NCI-H1436 (cell line): ENCODE measurements around the gene PUM1.
"Not testable (repeated sequence)": the region's sequence is repeated elsewhere in the genome, so short reads cannot be mapped to it uniquely, and the experiment has no call there.

Source experiments
- DNase-seq: peaks from one replicate; lab custom pipeline; 2025; lab: John Stamatoyannopoulos, UW

The PUM1 gene

GRCh38 chr1:30995990-30996612 lies 69.4 kb downstream of the PUM1 start:
- no peak for DNase-seq

DNA sequence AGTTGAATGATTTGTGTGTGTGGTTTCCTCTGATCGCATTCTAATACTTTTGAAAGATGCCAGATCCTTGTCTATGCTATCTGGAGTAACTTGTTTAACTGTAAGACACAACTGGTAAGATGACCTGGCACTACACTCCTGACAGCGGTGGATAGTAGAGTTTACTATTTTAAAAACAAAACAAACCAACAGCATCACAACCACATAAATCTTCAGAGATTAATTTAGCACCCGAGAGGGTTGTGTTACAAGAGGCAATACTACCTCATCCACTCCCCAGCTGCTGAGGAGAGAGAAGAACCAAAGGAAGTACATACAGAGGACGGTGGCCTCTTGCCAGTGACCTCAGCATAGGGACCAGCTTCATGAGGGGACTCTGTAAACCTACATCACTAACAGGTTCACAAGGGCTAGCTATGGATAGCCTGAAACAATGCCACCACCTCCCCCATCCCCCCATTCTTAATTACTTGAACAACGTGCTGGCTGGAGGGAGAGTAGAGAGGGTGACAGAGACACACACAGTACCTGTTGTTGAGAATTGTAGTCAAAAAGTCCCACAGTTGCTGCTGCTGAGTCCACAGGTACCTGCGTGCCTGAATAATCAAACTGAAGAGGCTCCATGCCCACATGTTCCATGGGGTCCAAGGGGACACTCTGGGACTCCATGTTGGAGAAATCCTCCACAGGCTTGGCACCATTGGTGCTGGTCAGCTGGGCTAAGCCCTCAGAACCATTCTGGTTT lies 73.5 kb downstream of the PUM1 start:
- DNase-seq: no peak

DNA sequence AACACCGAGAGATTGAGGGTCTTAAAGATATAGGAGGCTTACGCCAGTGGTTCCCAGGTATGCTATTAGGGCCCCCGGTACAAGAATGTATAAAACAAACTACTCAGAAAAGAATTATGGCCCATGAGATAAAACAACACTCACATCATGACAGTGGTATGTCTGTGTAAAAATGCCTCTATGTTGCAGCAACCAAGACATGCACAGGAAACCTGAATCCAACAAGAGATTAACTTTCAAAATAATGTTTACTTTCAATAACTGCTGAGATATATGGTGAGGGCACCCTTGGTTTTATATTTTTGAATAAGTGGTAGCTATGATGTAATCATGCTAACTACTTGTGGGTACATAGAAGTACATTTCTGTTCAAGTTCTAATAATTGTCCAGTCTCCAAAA lies 74.9 kb downstream of the PUM1 start:
- DNase-seq: no peak

- no peak for DNase-seq
Measured at GRCh38 chr1:30988045-30988444, 77.5 kb downstream of the PUM1 start.

GRCh38 chr1:30986755-30987154 lies 78.8 kb downstream of the PUM1 start:
- no peak for DNase-seq

DNA sequence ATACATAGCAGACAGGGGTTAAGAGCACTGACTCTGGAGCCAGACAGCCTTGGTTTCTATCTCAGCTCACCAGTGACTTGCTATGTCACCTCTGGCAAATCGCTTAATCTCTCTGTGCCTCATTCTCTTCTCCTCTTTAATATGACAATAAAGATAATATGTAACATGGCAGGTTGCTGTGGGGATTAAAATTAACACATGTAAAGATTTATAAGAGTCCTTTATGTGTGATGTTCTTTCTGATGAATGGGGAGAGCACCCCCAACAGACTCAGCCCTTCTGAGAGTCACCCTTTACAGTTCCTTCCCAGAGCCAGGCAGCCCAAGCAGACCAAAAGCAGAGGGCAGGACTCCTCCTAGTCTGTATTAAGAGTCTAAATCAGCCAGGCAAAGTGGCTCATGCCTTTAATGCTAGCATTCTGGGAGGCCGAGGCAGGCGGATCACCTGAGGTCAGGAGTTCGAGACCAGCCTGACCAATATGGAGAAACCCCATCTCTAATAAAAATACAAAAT lies 80.5 kb downstream of the PUM1 start:
- no peak for DNase-seq

GRCh38 chr1:30984165-30984889 lies 81.2 kb downstream of the PUM1 start:
- DNase-seq: no peak

DNA sequence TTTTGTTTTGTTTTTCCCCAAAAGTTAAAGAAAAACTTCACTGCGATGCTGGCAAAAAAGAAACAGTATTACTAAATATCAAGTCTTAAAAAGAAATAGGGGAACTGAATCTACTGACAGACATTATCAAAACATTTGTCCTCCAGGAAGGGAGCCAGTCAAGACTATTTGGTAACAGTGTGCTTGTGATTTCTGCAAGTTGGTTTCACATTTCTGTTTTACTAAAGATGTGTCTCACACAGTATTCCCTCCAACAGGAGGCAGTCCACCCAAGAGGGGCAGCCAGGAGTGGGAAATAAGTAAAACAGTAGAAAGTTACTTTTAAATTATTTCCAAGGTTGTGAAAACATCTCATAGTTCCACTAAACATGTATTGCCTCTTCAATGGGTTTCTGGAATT lies 82.6 kb downstream of the PUM1 start:
- DNase-seq: no peak

- DNase-seq: no peak
Measured at GRCh38 chr1:30982431-30982830, 83.1 kb downstream of the PUM1 start.

GRCh38 chr1:30981172-30981571 lies 84.3 kb downstream of the PUM1 start:
- DNase-seq: no peak

DNA sequence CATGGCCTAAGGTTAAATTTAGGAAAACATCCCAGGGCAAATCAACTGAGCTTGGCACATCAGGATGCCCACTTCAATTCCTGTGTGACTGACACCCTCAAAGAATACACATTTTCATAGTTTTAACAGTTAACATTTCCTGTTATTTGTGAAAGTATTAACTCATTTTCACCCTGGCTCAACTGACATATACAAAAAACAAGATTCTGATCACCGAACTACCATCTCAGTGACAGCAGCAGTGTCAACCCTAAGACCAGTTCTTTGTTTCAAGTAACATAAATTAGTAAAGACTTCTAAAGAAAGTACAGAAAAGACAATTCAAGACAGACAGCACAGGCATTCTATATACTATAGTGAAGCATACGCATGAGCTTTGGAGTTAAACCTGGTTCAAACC lies 88.0 kb downstream of the PUM1 start:
- DNase-seq: no peak

GRCh38 chr1:30977105-30977504 lies 88.4 kb downstream of the PUM1 start:
- no peak for DNase-seq

DNA sequence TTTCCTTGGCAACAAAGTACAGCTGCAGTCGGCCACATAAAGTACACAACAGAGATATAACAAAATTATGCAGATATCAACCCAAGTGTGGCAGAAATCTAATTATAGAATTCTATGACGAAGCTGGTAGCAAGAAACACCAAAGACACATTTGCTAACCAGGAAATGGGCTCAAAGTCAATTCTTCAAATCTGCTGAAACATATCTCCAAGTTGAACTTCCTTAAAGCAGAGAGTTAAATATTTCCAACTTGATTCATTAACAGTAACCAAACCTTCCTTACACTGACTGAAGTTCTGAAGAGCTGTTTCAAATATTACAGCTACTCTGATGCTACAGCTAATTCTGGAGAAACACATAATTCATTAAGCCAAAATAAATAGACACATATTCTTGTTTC lies 89.4 kb downstream of the PUM1 start:
- DNase-seq: no peak

DNA sequence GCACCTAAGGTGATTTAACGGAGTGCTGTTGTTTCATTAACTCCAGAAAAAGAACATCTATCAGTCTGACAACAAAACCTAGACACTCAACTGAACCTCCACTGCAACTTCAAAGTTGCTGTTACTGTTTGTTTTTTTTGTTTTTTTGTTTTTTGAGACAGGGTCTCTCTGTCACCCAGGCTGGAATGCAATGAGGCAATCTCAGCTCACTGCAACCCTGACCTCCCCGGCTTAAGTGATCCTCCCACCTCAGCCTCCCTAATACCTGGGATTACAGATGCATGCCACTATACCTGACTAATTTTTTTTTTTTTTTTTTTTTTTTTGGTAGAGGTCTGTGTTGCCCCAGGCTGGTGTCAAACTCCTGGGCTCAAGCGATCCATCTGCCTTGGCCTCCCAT lies 90.3 kb downstream of the PUM1 start:
- DNase-seq: no peak

GRCh38 chr1:30974536-30974935 lies 91.0 kb downstream of the PUM1 start:
- no peak for DNase-seq

DNA sequence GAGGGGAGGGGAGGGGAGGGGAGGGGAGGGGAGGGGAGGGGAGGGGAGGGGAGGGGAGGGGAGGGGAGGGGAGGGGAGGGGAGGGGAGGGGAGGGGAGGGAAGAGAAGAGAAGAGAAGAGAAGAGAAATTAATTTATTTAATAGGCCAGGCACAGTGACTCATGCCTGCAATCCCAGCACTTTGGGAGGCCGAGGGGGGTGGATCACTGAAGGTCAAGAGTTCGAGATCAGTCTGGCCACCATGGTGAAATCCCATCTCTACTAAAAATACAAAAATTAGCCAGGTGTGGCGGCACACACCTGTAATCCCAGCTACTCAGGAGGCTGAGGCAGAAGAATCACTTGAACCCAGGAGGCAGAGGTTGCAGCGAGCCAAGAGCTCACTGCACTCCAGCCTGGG lies 93.2 kb downstream of the PUM1 start:
- not testable (repeated sequence) for DNase-seq

DNA sequence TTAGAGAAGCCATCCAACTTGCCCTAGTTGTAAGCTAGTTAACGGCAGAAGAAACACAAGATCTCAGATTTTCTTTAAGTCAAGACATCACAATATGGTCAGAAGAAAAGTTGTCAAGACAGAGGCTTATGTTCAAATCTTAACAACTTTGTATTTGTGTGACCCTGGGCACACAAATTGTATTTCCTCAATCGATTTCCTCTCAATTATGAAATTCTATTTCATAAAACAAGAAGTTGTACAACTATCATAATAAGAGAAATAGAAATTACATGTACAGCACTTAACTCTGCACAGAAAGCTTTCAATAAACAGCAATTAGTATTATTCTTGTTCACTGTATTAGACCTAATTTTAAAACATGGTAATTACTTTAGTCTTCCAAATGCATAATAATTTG lies 94.0 kb downstream of the PUM1 start:
- no peak for DNase-seq

DNA sequence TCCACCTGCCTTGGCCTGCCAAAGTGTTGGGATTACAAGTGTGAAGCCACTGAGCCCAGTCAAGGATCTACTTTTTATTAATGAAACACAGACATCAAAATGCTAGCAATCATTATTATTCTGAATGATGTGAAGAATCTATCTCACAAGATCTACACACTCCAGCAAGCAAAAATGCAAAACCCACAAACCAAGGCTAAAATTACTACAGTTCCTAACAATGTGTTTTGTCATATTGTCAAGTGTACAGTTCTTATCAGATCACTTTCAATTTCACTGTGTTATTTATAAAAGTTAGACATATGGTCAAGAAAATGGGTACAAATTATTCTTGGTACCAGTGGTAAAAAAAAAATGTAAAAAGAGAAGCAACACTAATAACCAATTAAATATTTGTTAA lies 95.6 kb downstream of the PUM1 start:
- no peak for DNase-seq

DNA sequence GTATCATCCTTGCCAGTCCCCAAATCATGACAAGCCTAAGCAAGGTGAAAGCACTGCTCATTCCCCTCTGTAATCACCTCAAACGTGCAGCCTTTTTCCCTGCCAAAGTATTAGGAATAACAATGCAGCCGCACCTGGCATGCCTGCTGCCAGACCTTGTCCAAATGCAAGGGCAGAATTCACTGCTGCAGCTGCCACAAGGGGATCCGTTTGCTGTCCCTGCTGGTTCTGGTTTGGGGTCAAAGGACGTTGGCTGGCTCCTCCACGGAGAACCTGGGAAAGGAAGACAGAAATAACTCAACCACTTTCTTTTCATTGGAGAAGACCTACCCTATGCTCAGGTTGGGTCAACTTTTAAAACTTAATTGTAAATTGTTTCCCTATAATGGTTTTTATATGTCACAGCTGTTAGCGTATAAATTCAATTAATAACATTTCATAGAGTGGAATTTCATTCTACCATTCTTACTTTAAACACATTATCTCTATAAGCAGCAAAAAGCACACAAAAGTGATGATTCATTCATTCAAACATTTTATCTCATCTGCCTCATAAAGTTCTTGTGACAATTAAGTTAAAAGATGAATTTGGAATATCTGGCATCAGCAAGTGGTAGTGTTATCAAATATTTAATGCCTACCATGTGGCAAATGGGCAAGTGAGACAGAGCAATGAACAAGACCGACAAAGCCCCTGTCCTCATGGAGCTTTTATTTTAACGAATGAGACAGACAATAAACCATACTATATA lies 97.1 kb downstream of the PUM1 start:
- no peak for DNase-seq

GRCh38 chr1:30966690-30967369 lies 98.7 kb downstream of the PUM1 start:
- peak; percentile 88 for DNase-seq

GRCh38 chr1:30965924-30966599 lies 99.5 kb downstream of the PUM1 start:
- DNase-seq: no peak
